ENCODE data around the gene GRM1. TPM values are rescaled to one million over a fixed set of nuclear protein-coding genes. Genes with fewer than 3 reads are reported as not detected.

GRM1 gene
- total and polyA plus RNA-seq, 2 donors (not counting 1 experiment from before 2014, with no cell fraction given): not detected

GRCh38 chr6:146026873-146027272 lies 2.0 kb upstream of the GRM1 start:
- Histone ChIP-seq H2AFZ (ENCODE audit: insufficient read depth, low read depth, low read length, poor library complexity, severe bottlenecking) (no peak overlapping the region), H3K36me3 (replicated peaks in 1 of 2; ENCODE audit: control extremely low read depth in 1 of 2, control insufficient read depth in 1 of 2, extremely low read depth in 1 of 2, insufficient read depth in 2 of 2, low read length in 1 of 2) (no peaks in the 10 kb centered on the region), H3K27me3 (replicated peaks in 1 of 4; ENCODE audit: control extremely low read depth in 1 of 4, control insufficient read depth in 3 of 4, insufficient read depth in 4 of 4, low read length in 3 of 4) (peaks cover 0 to 38% (median 19%) of the 10 kb centered on the region in 4 experiments), H4K20me1 (ENCODE audit: control insufficient read depth, insufficient read depth, low read length, poor library complexity, severe bottlenecking) (no peaks in the 10 kb centered on the region), H3K4me3 (ENCODE audit: control extremely low read depth in 1 of 5, extremely low read depth in 1 of 5, insufficient read depth in 1 of 5, low read depth in 2 of 5, low read length in 4 of 5) (no peak overlapping the region), H3K79me2 (ENCODE audit: control insufficient read depth, insufficient read depth, low read length) (no peaks in the 10 kb centered on the region), H3K4me2 (replicated peaks; ENCODE audit: low read depth, low read length, poor library complexity, severe bottlenecking) (no peak overlapping the region), H3K4me1 (ENCODE audit: control insufficient read depth in 2 of 2, insufficient read depth in 2 of 2, low read length in 2 of 2) (no peaks in the 10 kb centered on the region), H3K27ac (ENCODE audit: low read length in 2 of 2) (no peak overlapping the region), H3K9me3 (ENCODE audit: control extremely low read depth in 1 of 3, control insufficient read depth in 2 of 3, insufficient read depth in 1 of 3, low read length in 2 of 3) (peaks cover 0 to 30% (median 0%) of the 10 kb centered on the region in 3 donors), H3K9ac (ENCODE audit: low read length) (no peak overlapping the region)
- no peak for ATAC-seq (ENCODE audit: low read depth)
- H3K27ac Mint-ChIP-seq: no peak overlapping the region
- no peak overlapping the region for H3K4me3 Mint-ChIP-seq
- DNase-seq: no peak
- peaks cover 65% of the 10 kb centered on the region for H3K27me3 Mint-ChIP-seq
- H3K4me1 Mint-ChIP-seq: peaks cover 2% of the 10 kb centered on the region
- peaks cover 4% of the 10 kb centered on the region for H3K9me3 Mint-ChIP-seq (ENCODE audit: insufficient read depth)
- CTCF ChIA-PET: no interaction called here
- 100% methylated on average over 1 of the region's 3 CpGs for WGBS (ENCODE audit: insufficient coverage)
- intact Hi-C loops (cut with micrococcal nuclease): no loop called here
- TF ChIP-seq, protein P1, sequence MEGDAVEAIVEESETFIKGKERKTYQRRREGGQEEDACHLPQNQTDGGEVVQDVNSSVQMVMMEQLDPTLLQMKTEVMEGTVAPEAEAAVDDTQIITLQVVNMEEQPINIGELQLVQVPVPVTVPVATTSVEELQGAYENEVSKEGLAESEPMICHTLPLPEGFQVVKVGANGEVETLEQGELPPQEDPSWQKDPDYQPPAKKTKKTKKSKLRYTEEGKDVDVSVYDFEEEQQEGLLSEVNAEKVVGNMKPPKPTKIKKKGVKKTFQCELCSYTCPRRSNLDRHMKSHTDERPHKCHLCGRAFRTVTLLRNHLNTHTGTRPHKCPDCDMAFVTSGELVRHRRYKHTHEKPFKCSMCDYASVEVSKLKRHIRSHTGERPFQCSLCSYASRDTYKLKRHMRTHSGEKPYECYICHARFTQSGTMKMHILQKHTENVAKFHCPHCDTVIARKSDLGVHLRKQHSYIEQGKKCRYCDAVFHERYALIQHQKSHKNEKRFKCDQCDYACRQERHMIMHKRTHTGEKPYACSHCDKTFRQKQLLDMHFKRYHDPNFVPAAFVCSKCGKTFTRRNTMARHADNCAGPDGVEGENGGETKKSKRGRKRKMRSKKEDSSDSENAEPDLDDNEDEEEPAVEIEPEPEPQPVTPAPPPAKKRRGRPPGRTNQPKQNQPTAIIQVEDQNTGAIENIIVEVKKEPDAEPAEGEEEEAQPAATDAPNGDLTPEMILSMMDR (IDR thresholded peaks at IDR 0.05): no peak
- no peak for TF ChIP-seq EZH2 (IDR thresholded peaks at IDR 0.05; ENCODE audit: borderline replicate concordance, insufficient read depth, low read depth, low read length, poor library complexity, severe bottlenecking)
- POLR2A ChIA-PET: no interaction called here

GRCh38 chr6:146027586-146028251 lies 1.1 kb upstream of the GRM1 start:
- peaks cover 0 to 30% (median 0%) of the 10 kb centered on the region in 3 donors for H3K9me3 ChIP-seq (ENCODE audit: control extremely low read depth in 1 of 3, control insufficient read depth in 2 of 3, insufficient read depth in 1 of 3, low read length in 2 of 3)
- H3K27me3 ChIP-seq (replicated peaks in 1 of 4; ENCODE audit: control extremely low read depth in 1 of 4, control insufficient read depth in 3 of 4, insufficient read depth in 4 of 4, low read length in 3 of 4): peaks cover 0 to 38% (median 23%) of the 10 kb centered on the region in 4 experiments
- Mint-ChIP-seq H3K27me3 (peaks cover 68% of the 10 kb centered on the region), H3K27ac (no peak overlapping the region), H3K4me1 (peaks cover 2% of the 10 kb centered on the region), H3K4me3 (no peak overlapping the region), H3K9me3 (ENCODE audit: insufficient read depth) (peaks cover 4% of the 10 kb centered on the region)
- H3K4me3 ChIP-seq (ENCODE audit: control extremely low read depth in 1 of 5, extremely low read depth in 1 of 5, insufficient read depth in 1 of 5, low read depth in 2 of 5, low read length in 4 of 5): no peak overlapping the region
- no peak overlapping the region for H3K9ac ChIP-seq (ENCODE audit: low read length)
- no peaks in the 10 kb centered on the region for H3K79me2 ChIP-seq (ENCODE audit: control insufficient read depth, insufficient read depth, low read length)
- 13% methylated on average over 27 of the region's 31 CpGs for WGBS (ENCODE audit: insufficient coverage)
- H3K36me3 ChIP-seq (replicated peaks in 1 of 2; ENCODE audit: control extremely low read depth in 1 of 2, control insufficient read depth in 1 of 2, extremely low read depth in 1 of 2, insufficient read depth in 2 of 2, low read length in 1 of 2): no peaks in the 10 kb centered on the region
- ChIA-PET CTCF (no interaction called here), POLR2A (no interaction called here)
- DNase-seq: peak; percentile 3
- H2AFZ ChIP-seq (ENCODE audit: insufficient read depth, low read depth, low read length, poor library complexity, severe bottlenecking): no peak overlapping the region
- H3K4me1 ChIP-seq (ENCODE audit: control insufficient read depth in 2 of 2, insufficient read depth in 2 of 2, low read length in 2 of 2): no peaks in the 10 kb centered on the region
- no peak for ATAC-seq (ENCODE audit: low read depth)
- intact Hi-C loops (cut with micrococcal nuclease): no loop called here
- TF ChIP-seq EZH2 (IDR thresholded peaks at IDR 0.05; ENCODE audit: borderline replicate concordance, insufficient read depth, low read depth, low read length, poor library complexity, severe bottlenecking): no peak
- TF ChIP-seq, protein P1 (IDR thresholded peaks at IDR 0.05): no peak
- no peak overlapping the region for H3K4me2 ChIP-seq (replicated peaks; ENCODE audit: low read depth, low read length, poor library complexity, severe bottlenecking)
- H4K20me1 ChIP-seq (ENCODE audit: control insufficient read depth, insufficient read depth, low read length, poor library complexity, severe bottlenecking): no peaks in the 10 kb centered on the region
- H3K27ac ChIP-seq (ENCODE audit: low read length in 2 of 2): no peak overlapping the region

Data from B cell (primary cell).